ENCODE measurements around the gene BEGAIN. TPM values are rescaled to one million over a fixed set of nuclear protein-coding genes. Genes with fewer than 3 reads are reported as not detected.

BEGAIN gene
- total RNA-seq, 2 experiments from 2014 or later: 0.76 TPM; not detected in 1

GRCh38 chr14:100589071-100589759 is 2.0 kb upstream of the BEGAIN start:
- intact Hi-C loops (cut with micrococcal nuclease; ENCODE audit: unreplicated experiment): no loop called here

DNA sequence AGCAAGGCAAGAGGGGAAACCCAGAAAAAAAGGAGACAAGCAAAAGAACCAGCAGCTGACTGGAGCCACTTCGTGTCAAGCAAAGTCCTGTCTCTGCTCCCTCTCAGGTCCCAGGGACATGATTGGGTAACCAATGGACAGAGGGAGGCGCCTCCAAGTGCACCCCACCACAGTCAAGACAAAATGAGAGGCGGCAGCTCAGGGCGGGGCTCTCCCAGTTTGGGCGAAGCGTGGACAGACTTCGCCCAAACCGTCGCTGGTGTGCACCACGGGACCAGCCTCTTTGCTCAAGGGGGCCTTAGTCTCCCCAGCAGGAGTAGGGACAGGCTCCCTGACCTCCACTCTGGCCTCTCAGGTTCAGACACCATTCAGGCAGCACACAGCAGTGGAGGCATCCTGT is 1.5 kb upstream of the BEGAIN start:
- Histone ChIP-seq H4K20me1 (ENCODE audit: insufficient read depth, low read length) (no peaks in the 10 kb centered on the region), H3K36me3 (ENCODE audit: insufficient read depth, low read length) (no peaks in the 10 kb centered on the region), H3K4me3 (ENCODE audit: low read depth, low read length, poor library complexity, severe bottlenecking) (no peak overlapping the region), H3K4me1 (ENCODE audit: insufficient read depth, low read length, poor library complexity, severe bottlenecking) (no peaks in the 10 kb centered on the region), H3K27ac (ENCODE audit: low read depth, low read length, poor library complexity, severe bottlenecking) (no peak overlapping the region), H3K9me3 (ENCODE audit: low read length) (no peaks in the 10 kb centered on the region), H2AFZ (ENCODE audit: low read length) (no peak overlapping the region), H3K79me2 (ENCODE audit: insufficient read depth, low read depth, low read length) (no peaks in the 10 kb centered on the region), H3K9me2 (ENCODE audit: insufficient read depth, low read length) (no peaks in the 10 kb centered on the region), H3K4me2 (ENCODE audit: low read length) (no peak overlapping the region)
- ChIA-PET CTCF (ENCODE audit: unreplicated experiment) (no interaction called here), POLR2A (no interaction called here)
- intact Hi-C loops (cut with micrococcal nuclease; ENCODE audit: unreplicated experiment): no loop called here
- DNase-seq (ENCODE audit: low spot score): no peak
- no TSS peak for BruUV-seq (replicated peaks)
- TF ChIP-seq EZH2phosphoT487 (IDR thresholded peaks at IDR 0.05; ENCODE audit: borderline replicate concordance, low read depth, low read length) (no peak), CTCF (conservative IDR thresholded peaks at IDR 0.05; ENCODE audit: low read length) (no peak)

More at GRCh38 chr14:100589071-100589759, 2.0 kb upstream of the BEGAIN start:
- no peaks in the 10 kb centered on the region for H3K9me2 ChIP-seq (ENCODE audit: insufficient read depth, low read length)
- H3K79me2 ChIP-seq (ENCODE audit: insufficient read depth, low read depth, low read length): no peaks in the 10 kb centered on the region
- BruUV-seq (replicated peaks): no TSS peak
- H3K9me3 ChIP-seq (ENCODE audit: low read length): no peaks in the 10 kb centered on the region
- no peak overlapping the region for H3K4me3 ChIP-seq (ENCODE audit: low read depth, low read length, poor library complexity, severe bottlenecking)
- no peak overlapping the region for H3K27ac ChIP-seq (ENCODE audit: low read depth, low read length, poor library complexity, severe bottlenecking)
- DNase-seq (ENCODE audit: low spot score): no peak
- POLR2A ChIA-PET: no interaction called here
- no peak overlapping the region for H3K4me2 ChIP-seq (ENCODE audit: low read length)
- no peak for TF ChIP-seq EZH2phosphoT487 (IDR thresholded peaks at IDR 0.05; ENCODE audit: borderline replicate concordance, low read depth, low read length)
- TF ChIP-seq CTCF (conservative IDR thresholded peaks at IDR 0.05; ENCODE audit: low read length): no peak
- H3K36me3 ChIP-seq (ENCODE audit: insufficient read depth, low read length): no peaks in the 10 kb centered on the region
- CTCF ChIA-PET (ENCODE audit: unreplicated experiment): no interaction called here
- no peaks in the 10 kb centered on the region for H4K20me1 ChIP-seq (ENCODE audit: insufficient read depth, low read length)
- H2AFZ ChIP-seq (ENCODE audit: low read length): no peak overlapping the region
- H3K4me1 ChIP-seq (ENCODE audit: insufficient read depth, low read length, poor library complexity, severe bottlenecking): no peaks in the 10 kb centered on the region

DNA sequence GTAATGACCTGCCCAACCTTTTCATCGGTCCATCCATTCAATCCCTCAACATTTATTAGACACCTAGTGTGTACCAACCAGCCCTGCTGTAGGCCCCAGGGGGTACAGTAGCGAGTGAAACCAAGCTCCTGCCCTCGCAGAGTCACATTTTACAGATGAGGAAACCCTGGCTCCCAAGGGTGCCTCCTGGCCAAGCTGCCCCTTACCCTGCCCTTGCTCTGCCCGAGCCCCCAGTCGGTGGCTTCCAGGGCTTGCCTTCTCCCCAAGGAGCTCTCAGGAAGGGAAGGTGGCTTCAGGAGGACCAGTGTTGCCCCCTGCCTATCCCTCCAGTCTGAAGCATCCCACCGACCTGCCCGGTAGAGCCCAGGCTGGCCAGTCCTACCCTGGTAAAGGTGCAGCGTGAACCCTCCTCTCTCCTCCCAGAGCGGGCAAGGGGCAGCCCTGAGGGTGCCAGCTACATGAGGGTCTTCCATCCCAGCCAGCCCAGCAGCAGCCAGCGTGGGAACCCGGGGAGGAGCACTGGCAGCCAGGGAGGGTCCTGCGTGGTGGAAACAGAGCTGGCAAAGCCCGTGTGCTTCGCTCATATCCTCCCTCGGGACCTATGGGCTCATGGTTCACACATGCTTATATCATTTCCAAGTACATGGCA is 670 bp upstream of the BEGAIN start:
- no peaks in the 10 kb centered on the region for H4K20me1 ChIP-seq (ENCODE audit: insufficient read depth, low read length)
- no peaks in the 10 kb centered on the region for H3K4me1 ChIP-seq (ENCODE audit: insufficient read depth, low read length, poor library complexity, severe bottlenecking)
- no TSS peak for BruUV-seq (replicated peaks)
- no peaks in the 10 kb centered on the region for H3K79me2 ChIP-seq (ENCODE audit: insufficient read depth, low read depth, low read length)
- no peaks in the 10 kb centered on the region for H3K9me2 ChIP-seq (ENCODE audit: insufficient read depth, low read length)
- no peak overlapping the region for H3K4me3 ChIP-seq (ENCODE audit: low read depth, low read length, poor library complexity, severe bottlenecking)
- no peaks in the 10 kb centered on the region for H3K36me3 ChIP-seq (ENCODE audit: insufficient read depth, low read length)
- POLR2A ChIA-PET: interaction anchor here (0.8 kb wide), 1 partner anchor 30 kb away, joined by 3 read pairs; no protein-coding TSS in a partner anchor
- DNase-seq (ENCODE audit: low spot score): no peak
- H2AFZ ChIP-seq (ENCODE audit: low read length): no peak overlapping the region
- H3K4me2 ChIP-seq (ENCODE audit: low read length): no peak overlapping the region
- TF ChIP-seq CTCF (conservative IDR thresholded peaks at IDR 0.05; ENCODE audit: low read length) (no peak), EZH2phosphoT487 (IDR thresholded peaks at IDR 0.05; ENCODE audit: borderline replicate concordance, low read depth, low read length) (no peak)
- no peak overlapping the region for H3K27ac ChIP-seq (ENCODE audit: low read depth, low read length, poor library complexity, severe bottlenecking)
- H3K9me3 ChIP-seq (ENCODE audit: low read length): no peaks in the 10 kb centered on the region
- intact Hi-C loops (cut with micrococcal nuclease; ENCODE audit: unreplicated experiment): no loop called here
- CTCF ChIA-PET (ENCODE audit: unreplicated experiment): no interaction called here
